BLaER1 treated with 17β-estradiol and CSF1 and Interleukin-3, amounts not matched to agents 10 nM and 100 nM (cell line): Measurements from ENCODE around the gene MSRB3.

ENCODE experiments used
- H3K27ac ChIP-seq, 11 experiments: shearing (Covaris generic); formaldehyde crosslinking; 2 replicates each; pipeline ENCODE4 v1.8.1; 2022
- H3K27me3 ChIP-seq, 11 experiments: shearing (Covaris generic); formaldehyde crosslinking; 2 replicates each; pipeline ENCODE4 v1.8.1; 2022
- H3K36me3 ChIP-seq, 11 experiments: shearing (Covaris generic); formaldehyde crosslinking; 2 replicates each; pipeline ENCODE4 v1.8.1; 2022
- H3K4me1 ChIP-seq, 10 experiments: shearing (Covaris generic); formaldehyde crosslinking; 2 replicates each; pipeline ENCODE4 v1.8.1; 2022
- H3K4me2 ChIP-seq, 11 experiments: shearing (Covaris generic); formaldehyde crosslinking; 2 replicates each; pipeline ENCODE4 v1.8.1; 2022
- H3K4me3 ChIP-seq, 10 experiments: shearing (Covaris generic); formaldehyde crosslinking; 2 replicates each; pipeline ENCODE4 v1.8.1; 2022
- H3K9ac ChIP-seq, 11 experiments: shearing (Covaris generic); formaldehyde crosslinking; 2 replicates each; pipeline ENCODE4 v1.8.1; 2022
- H3K9me3 ChIP-seq, 11 experiments: shearing (Covaris generic); formaldehyde crosslinking; replicated peaks in 1 of 11; 2 replicates each; pipeline ENCODE4 v1.8.1; 2022
- H4K20me1 ChIP-seq, 11 experiments: shearing (Covaris generic); formaldehyde crosslinking; 2 replicates each; pipeline ENCODE4 v1.8.1; 2022
- Cebpa-rat ChIP-seq, 11 experiments: shearing (Covaris generic); IDR thresholded peaks; 2 replicates each; pipeline ENCODE4 v1.8.1; 2022

The MSRB3 gene

DNA sequence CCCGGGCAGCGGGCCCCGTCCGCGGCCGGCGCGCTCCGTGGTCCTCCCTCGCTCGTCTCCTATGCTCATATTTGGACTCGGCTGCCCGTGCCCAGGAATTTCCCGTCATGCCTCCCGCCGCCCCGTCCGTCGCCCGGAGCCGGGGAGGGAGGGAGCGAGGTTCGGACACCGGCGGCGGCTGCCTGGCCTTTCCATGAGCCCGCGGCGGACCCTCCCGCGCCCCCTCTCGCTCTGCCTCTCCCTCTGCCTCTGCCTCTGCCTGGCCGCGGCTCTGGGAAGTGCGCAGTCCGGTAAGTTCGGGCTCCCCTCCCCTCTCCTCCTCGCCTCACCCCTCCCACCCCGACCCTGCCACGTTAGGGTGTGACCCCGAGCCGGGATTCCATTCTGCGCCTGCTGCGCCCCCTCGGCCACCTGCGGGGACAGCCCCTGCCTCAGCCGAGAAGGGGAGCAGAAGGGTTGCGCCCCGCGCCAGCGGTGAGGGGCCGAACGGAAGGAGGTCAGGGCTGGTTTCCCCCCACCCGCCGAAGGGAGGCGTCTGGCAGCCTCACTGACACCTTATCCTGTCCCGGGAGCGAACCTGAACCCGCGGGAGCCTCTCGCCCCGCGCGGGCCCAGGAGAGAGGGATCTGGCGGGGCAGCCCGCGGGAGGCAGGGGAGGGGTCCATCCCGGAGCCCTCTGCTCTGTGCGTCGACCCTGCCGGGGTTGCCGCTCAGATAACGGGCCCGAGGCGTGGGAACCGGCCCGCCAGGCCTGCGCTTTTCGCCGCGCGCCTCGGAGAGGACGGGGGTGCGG lies at the start of gene MSRB3:
TSS of gene MSRB3 (plus strand) at position 108 of the 793 bp plus-strand sequence. CDS start 29,897 bp downstream, outside the sequence.
- peaks cover 0 to 12% (median 0%) of the 10 kb centered on the region in 11 experiments; a peak in 1 of 22 replicates for H4K20me1 ChIP-seq
- TF ChIP-seq Cebpa-rat (IDR thresholded peaks at IDR 0.05) = no peak
- peak within 1 kb of the TSS; percentile 51 to 68 (median 56) for H3K4me3 ChIP-seq
- H3K9ac ChIP-seq = peak within 1 kb of the TSS in 8 of 11 experiments; percentile 14 to 59 (median 42); a peak in 9 of 22 replicates
- no peak within 1 kb of the TSS for H3K27ac ChIP-seq
- peaks cover 0 to 9% (median 7%) of the 10 kb centered on the region in 10 experiments; a peak in 13 of 20 replicates for H3K4me1 ChIP-seq
- H3K9me3 ChIP-seq = peaks cover 0 to 18% (median 12%) of the 10 kb centered on the region in 11 experiments; a peak in 17 of 22 replicates
- no peaks in the 10 kb centered on the region for H3K36me3 ChIP-seq
- H3K27me3 ChIP-seq = peaks cover 48 to 59% (median 54%) of the 10 kb centered on the region in 11 experiments
- H3K4me2 ChIP-seq = peak within 1 kb of the TSS; percentile 81 to 99 (median 88)

DNA sequence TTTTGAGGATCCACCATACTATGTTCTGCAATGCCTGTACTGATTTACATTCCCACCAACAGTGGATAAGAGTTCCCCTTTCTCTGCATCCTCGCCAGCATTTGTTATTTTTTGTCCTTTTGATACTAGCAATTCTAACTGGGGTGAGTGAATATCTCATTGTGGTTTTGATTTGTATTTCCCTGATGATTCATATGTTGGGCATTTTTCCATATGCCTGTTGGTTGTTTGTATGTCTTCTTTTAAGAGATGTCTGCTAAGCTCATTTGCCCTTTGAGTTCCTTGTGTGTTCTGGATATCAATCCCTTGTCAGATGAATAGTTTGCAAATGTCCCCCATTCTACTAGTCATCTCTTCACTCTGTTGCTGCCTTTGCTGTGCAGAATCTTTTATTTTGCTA lies 49.0 kb upstream of the MSRB3 start:
- no peak overlapping the region for H3K9ac ChIP-seq
- H3K4me3 ChIP-seq = 0 out of 20 replicates have a peak overlapping the region, but pooled peaks of 1 of the 10 experiments have one; percentile 21
- peaks cover 32 to 60% (median 50%) of the 10 kb centered on the region in 11 experiments for H3K9me3 ChIP-seq
- H4K20me1 ChIP-seq = peaks cover 0 to 29% (median 6%) of the 10 kb centered on the region in 11 experiments; a peak in 10 of 22 replicates
- TF ChIP-seq Cebpa-rat (IDR thresholded peaks at IDR 0.05) = no peak
- H3K27me3 ChIP-seq = no peaks in the 10 kb centered on the region
- H3K4me2 ChIP-seq = 0 out of 22 replicates have a peak overlapping the region, but pooled peaks of 1 of the 11 experiments have one; percentile 21
- peaks cover 53 to 64% (median 60%) of the 10 kb centered on the region in 11 experiments for H3K36me3 ChIP-seq
- no peak overlapping the region for H3K27ac ChIP-seq
- H3K4me1 ChIP-seq = peaks cover 0 to 13% (median 4%) of the 10 kb centered on the region in 10 experiments; a peak in 7 of 20 replicates

- Histone ChIP-seq H4K20me1 (peaks cover 0 to 38% (median 6%) of the 10 kb centered on the region in 11 experiments; a peak in 10 of 22 replicates), H3K4me1 (peaks cover 0 to 13% (median 0%) of the 10 kb centered on the region in 10 experiments; a peak in 4 of 20 replicates), H3K36me3 (peaks cover 26 to 43% (median 33%) of the 10 kb centered on the region in 11 experiments), H3K9me3 (peaks cover 27 to 35% (median 32%) of the 10 kb centered on the region in 11 experiments), H3K27ac (no peak overlapping the region), H3K4me3 (no peak overlapping the region), H3K9ac (0 out of 22 replicates have a peak overlapping the region, but pooled peaks of 1 of the 11 experiments have one; percentile 37), H3K27me3 (no peaks in the 10 kb centered on the region), H3K4me2 (no peak overlapping the region; a peak in 1 of 22 replicates)
- TF ChIP-seq Cebpa-rat (IDR thresholded peaks at IDR 0.05) = no peak
Measured at GRCh38 chr12:65232476-65233077, 45.9 kb upstream of the MSRB3 start.

DNA sequence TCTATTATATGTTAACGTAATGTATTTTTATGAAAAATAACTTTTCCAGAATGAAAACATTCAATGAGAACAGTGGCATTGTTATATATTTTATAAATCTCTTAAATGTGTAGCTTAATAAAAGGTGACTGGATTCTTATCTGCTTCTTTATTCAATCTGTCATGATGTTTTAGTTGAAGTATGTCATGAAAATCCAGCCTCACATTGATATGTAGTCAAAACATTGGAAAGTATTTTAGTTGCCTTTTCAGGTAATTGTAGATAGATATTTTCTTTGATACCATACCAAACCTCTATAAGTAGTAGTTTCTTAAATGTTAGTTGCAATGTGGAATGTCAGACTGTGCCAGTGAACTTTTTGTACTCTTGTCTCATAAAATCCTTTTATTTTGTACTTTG lies 41.3 kb upstream of the MSRB3 start:
- H3K4me1 ChIP-seq = peaks cover 0 to 2% (median 0%) of the 10 kb centered on the region in 10 experiments; a peak in 1 of 20 replicates
- no peak for TF ChIP-seq Cebpa-rat (IDR thresholded peaks at IDR 0.05)

GRCh38 chr12:65238609-65239008 lies 39.9 kb upstream of the MSRB3 start:
- H4K20me1 ChIP-seq = peaks cover 0 to 23% (median 0%) of the 10 kb centered on the region in 11 experiments; a peak in 5 of 22 replicates
- H3K4me3 ChIP-seq = no peak overlapping the region
- no peak overlapping the region for H3K4me2 ChIP-seq
- H3K27ac ChIP-seq = no peak overlapping the region
- H3K36me3 ChIP-seq = peaks cover 34 to 65% (median 52%) of the 10 kb centered on the region in 11 experiments
- H3K27me3 ChIP-seq = no peaks in the 10 kb centered on the region
- TF ChIP-seq Cebpa-rat (IDR thresholded peaks at IDR 0.05) = no peak
- H3K9ac ChIP-seq = no peak overlapping the region
- no peaks in the 10 kb centered on the region for H3K9me3 ChIP-seq
- H3K4me1 ChIP-seq = no peaks in the 10 kb centered on the region

More for the DNA sequence above, 41.3 kb upstream of the MSRB3 start:
- Histone ChIP-seq H3K36me3 (peaks cover 20 to 51% (median 37%) of the 10 kb centered on the region in 11 experiments), H3K9me3 (no peaks in the 10 kb centered on the region), H3K4me3 (no peak overlapping the region), H3K27ac (no peak overlapping the region), H3K4me2 (no peak overlapping the region), H3K9ac (no peak overlapping the region), H3K27me3 (no peaks in the 10 kb centered on the region), H4K20me1 (peaks cover 0 to 37% (median 6%) of the 10 kb centered on the region in 11 experiments; a peak in 10 of 22 replicates)

GRCh38 chr12:65248656-65249633 lies 29.5 kb upstream of the MSRB3 start:
- peaks cover 30 to 62% (median 53%) of the 10 kb centered on the region in 11 experiments for H3K36me3 ChIP-seq
- TF ChIP-seq Cebpa-rat (IDR thresholded peaks at IDR 0.05) = no peak
- H3K9ac ChIP-seq = no peak overlapping the region
- no peaks in the 10 kb centered on the region for H4K20me1 ChIP-seq
- H3K4me1 ChIP-seq = no peaks in the 10 kb centered on the region
- no peak overlapping the region for H3K27ac ChIP-seq
- H3K4me2 ChIP-seq = no peak overlapping the region
- H3K27me3 ChIP-seq = no peaks in the 10 kb centered on the region
- no peaks in the 10 kb centered on the region for H3K9me3 ChIP-seq
- H3K4me3 ChIP-seq = no peak overlapping the region

GRCh38 chr12:65252515-65252914 lies 26.0 kb upstream of the MSRB3 start:
- Histone ChIP-seq H3K9me3 (no peaks in the 10 kb centered on the region), H3K27me3 (no peaks in the 10 kb centered on the region), H4K20me1 (no peaks in the 10 kb centered on the region), H3K4me2 (no peak overlapping the region), H3K9ac (no peak overlapping the region), H3K27ac (no peak overlapping the region), H3K4me3 (no peak overlapping the region), H3K36me3 (peaks cover 3 to 27% (median 21%) of the 10 kb centered on the region in 11 experiments; a peak in 18 of 22 replicates), H3K4me1 (no peaks in the 10 kb centered on the region)
- TF ChIP-seq Cebpa-rat (IDR thresholded peaks at IDR 0.05) = no peak

DNA sequence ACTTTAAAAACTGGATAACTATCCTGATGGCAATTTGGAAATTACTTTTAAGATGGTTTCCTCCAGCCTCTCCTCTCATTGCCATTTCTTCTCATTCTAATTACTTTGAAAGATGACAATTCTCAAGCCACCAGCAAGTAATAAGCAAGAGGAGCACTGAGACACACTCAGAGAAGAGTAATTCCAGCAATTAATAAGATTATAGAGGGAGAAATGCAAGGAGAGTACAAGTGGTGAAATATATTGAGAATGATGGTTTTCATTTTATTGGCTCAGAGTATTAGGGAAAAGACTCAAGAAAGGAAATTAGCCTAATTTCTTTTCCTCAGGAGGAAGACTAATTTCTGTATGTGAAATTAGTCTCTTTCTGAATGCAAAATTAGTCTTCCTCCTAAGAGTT lies 20.5 kb upstream of the MSRB3 start:
- Histone ChIP-seq H3K9me3 (peaks cover 0 to 8% (median 0%) of the 10 kb centered on the region in 11 experiments; a peak in 3 of 22 replicates), H3K27me3 (no peaks in the 10 kb centered on the region), H3K4me1 (no peaks in the 10 kb centered on the region), H3K27ac (no peak overlapping the region), H3K9ac (no peak overlapping the region), H4K20me1 (no peaks in the 10 kb centered on the region), H3K4me3 (no peak overlapping the region), H3K4me2 (no peak overlapping the region), H3K36me3 (no peaks in the 10 kb centered on the region)
- TF ChIP-seq Cebpa-rat (IDR thresholded peaks at IDR 0.05) = no peak
